NB4 (cell line): ENCODE data around the gene PTCD1.
"Not testable (repeated sequence)": the region's sequence is repeated elsewhere in the genome, so short reads cannot be mapped to it uniquely, and the experiment has no call there.

Experiments used
- DNase-seq: peaks from one replicate; pipeline ENCODE4 v3.0.0; 2010; ENCODE audit warnings: low read depth
- H3K4me3 ChIP-seq: one replicate; pipeline ENCODE4 v1.5.1; 2011; ENCODE audit warnings: mild to moderate bottlenecking, low read depth, low read length, moderate library complexity
- CTCF ChIP-seq: IDR thresholded peaks from one replicate; pipeline ENCODE4 v1.5.1; 2012; ENCODE audit warnings: low read depth, low read length
- MAX ChIP-seq: IDR thresholded peaks from 2 replicates; pipeline ENCODE4 v1.6.1; 2011; ENCODE audit warnings: low read depth, low read length
- MYC ChIP-seq: IDR thresholded peaks from 2 replicates; pipeline ENCODE4 v1.6.1; 2011; ENCODE audit warnings: low read depth, low read length
- POLR2A ChIP-seq: IDR thresholded peaks from 2 replicates; pipeline ENCODE4 v1.6.1; 2011; ENCODE audit warnings: mild to moderate bottlenecking; ENCODE audit not compliant: insufficient read length; ENCODE audit errors: extremely low read depth

The PTCD1 gene

GRCh38 chr7:99419323-99420021, 19.1 kb downstream of the PTCD1 start:
- no peak overlapping the region for H3K4me3 ChIP-seq
- no peak for DNase-seq
- TF ChIP-seq MYC = no peak
- TF ChIP-seq CTCF = no peak
- TF ChIP-seq MAX = no peak
- TF ChIP-seq POLR2A = no peak

GRCh38 chr7:99418260-99418659, 20.3 kb downstream of the PTCD1 start:
- H3K4me3 ChIP-seq = no peak overlapping the region
- TF ChIP-seq MAX (no peak), MYC (no peak), CTCF (no peak), POLR2A (no peak)
- no peak for DNase-seq

- peak; percentile 62 for DNase-seq
- peak; percentile 74 for TF ChIP-seq CTCF
Observed at GRCh38 chr7:99415513-99416127, 23.0 kb downstream of the PTCD1 start.

DNA sequence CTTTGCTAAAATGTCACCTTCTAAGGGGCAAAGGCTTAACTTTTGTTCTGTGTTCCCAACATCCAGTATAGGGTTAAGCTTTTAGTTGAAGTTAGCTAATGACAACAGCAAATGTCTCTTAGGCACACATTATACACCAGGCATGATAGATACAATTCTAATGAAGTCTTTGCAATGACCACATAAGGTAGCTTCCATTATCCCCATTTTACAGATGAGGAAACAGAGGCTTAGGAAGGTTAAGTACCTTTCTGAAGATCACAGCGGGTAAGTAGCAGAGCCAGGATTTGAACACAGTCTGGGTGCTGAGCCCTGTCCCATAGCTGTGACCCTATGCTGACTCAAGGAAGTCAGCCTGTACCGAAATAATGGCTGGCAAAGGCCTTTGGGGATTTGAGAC, 28.0 kb downstream of the PTCD1 start:
- peak overlapping the region; percentile 10 for H3K4me3 ChIP-seq
- no peak for DNase-seq
- no peak for TF ChIP-seq MAX
- no peak for TF ChIP-seq POLR2A
- no peak for TF ChIP-seq CTCF
- no peak for TF ChIP-seq MYC

More at GRCh38 chr7:99415513-99416127, 23.0 kb downstream of the PTCD1 start:
- not testable (repeated sequence) for H3K4me3 ChIP-seq

DNA sequence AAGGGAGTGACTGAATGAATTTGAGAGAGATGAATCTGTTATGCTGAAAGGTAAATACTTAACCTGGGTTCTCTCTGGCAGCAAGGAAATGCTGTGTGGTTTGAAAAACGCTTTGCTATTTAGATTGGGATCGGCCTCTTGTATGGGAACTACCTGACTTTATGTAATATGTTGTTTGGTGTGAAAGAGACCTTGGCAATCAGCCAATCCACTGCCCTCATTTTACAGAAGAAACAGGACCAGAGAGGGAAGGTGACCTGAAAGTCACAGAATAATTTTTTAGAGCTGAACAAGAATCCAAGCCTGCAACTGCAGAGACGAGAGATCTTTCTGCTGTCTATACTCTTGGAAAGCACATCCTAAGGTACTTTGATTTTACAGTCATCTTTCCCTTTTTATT, 28.8 kb downstream of the PTCD1 start:
- H3K4me3 ChIP-seq = peak overlapping the region; percentile 95
- no peak for DNase-seq

More for the DNA sequence above, 28.8 kb downstream of the PTCD1 start:
- TF ChIP-seq MYC = no peak
- TF ChIP-seq CTCF = no peak
- no peak for TF ChIP-seq MAX
- no peak for TF ChIP-seq POLR2A
